Stomach (tissue), 9 donors: Measurements from ENCODE around the gene C11orf91. TPM values are rescaled to one million over a fixed set of nuclear protein-coding genes. Genes with fewer than 3 reads are reported as not detected.
A peak's percentile ranks its signal among the peaks of the same experiment; 100 is the strongest.

Experiments used
- DNase-seq, 2 donors: peaks; one replicate each; pipeline versions ENCODE4 v3.0.0 to v3.0.0-alpha.2; 2013 to 2019
- H3K27ac ChIP-seq, 5 donors: fragments of 200-600 bp in 4 of 5; sonication (generic) in 4 of 5; one replicate each; pipeline ENCODE4 v1.5.1; 2013 to 2019; ENCODE audit warnings: mild to moderate bottlenecking in 1 of 5, moderate library complexity in 1 of 5
- H3K27me3 ChIP-seq, 3 donors: fragments of 200-600 bp; sonication (generic); one replicate each; pipeline ENCODE4 v1.5.1; 2017 to 2019; ENCODE audit warnings: mixed run types in 1 of 3
- H3K36me3 ChIP-seq, 4 donors: fragments of 200-600 bp; sonication (generic); 1 replicate in 3 of 4; 2 replicates in 1 of 4; pipeline ENCODE4 v1.5.1; 2016 to 2019
- H3K4me1 ChIP-seq, 4 donors: fragments of 200-600 bp; sonication (generic); one replicate each; pipeline ENCODE4 v1.5.1; 2016 to 2019
- H3K4me3 ChIP-seq, 4 donors: fragments of 200-600 bp; sonication (generic) in 3 of 4; one replicate each; pipeline ENCODE4 v1.5.1; 2016 to 2019; ENCODE audit warnings: mild to moderate bottlenecking in 1 of 4
- H3K9me3 ChIP-seq, 4 donors: fragments of 200-600 bp; sonication (generic); one replicate each; pipeline ENCODE4 v1.5.1; 2016 to 2019
- EP300 ChIP-seq: sonication (generic); formaldehyde crosslinking; IDR thresholded peaks from one replicate; pipeline ENCODE4 v1.6.1; 2017; ENCODE audit warnings: antibody characterized with exemption
- POLR2A ChIP-seq, 4 donors: fragments of 450-650 bp; IDR thresholded peaks; one replicate each; pipeline ENCODE4 v1.6.1; 2016; ENCODE audit warnings: antibody characterized with exemption in 4 of 4, control low read depth in 2 of 4, mild to moderate bottlenecking in 1 of 4, moderate library complexity in 1 of 4
- POLR2AphosphoS5 ChIP-seq, 3 donors: sonication (generic); formaldehyde crosslinking; IDR thresholded peaks; one replicate each; pipeline ENCODE4 v1.6.1; 2016; ENCODE audit warnings: antibody characterized with exemption in 3 of 3
- WGBS, 5 donors: extraction: QIAGEN DNeasy Blood & Tissue Kit in 3 of 5; methylation state at CpG; one replicate each; pipeline versions ENCODE4 v1.1.5 to v1.1.7; 2013 to 2018; 5-methylcytosine and 5-hydroxymethylcytosine counted together
- intact Hi-C: fragments of 100-400 bp; cut with DNase I; formaldehyde crosslinking; loops from one replicate; pipeline ENCODE4 v1.15.1; 2023; ENCODE audit warnings: low total_unique reads
- polyA plus RNA-seq, 3 donors: library from polyadenylated mRNA; stranded (reverse); fragments of 200-250 nt; gene quantifications; one replicate each; pipeline ENCODE4 v1.2.3, GENCODE V29; 2013
- total RNA-seq, 5 donors: library from RNA; depleted of rRNA; stranded (reverse); fragments of >200 nt; gene quantifications; one replicate each; pipeline versions ENCODE4 v1.1.0 to v1.2.3, GENCODE V29; 2014 to 2016
- TF ChIP-seq, protein P1 (sequence below), 7 experiments: fragments of 450-650 bp in 4 of 7; fragments of 200-600 bp in 3 of 7; sonication (generic) in 3 of 7; IDR thresholded peaks; one replicate each; pipeline ENCODE4 v1.5.1; 2016 to 2019; ENCODE audit warnings: antibody characterized with exemption in 7 of 7, control low read depth in 2 of 7, mild to moderate bottlenecking in 1 of 7
- donor health status: healthy with polysubstance abuse.
- donor health status: Bipolar disorder and iron deficiency.
- donor health status: healthy.

Gene C11orf91
- total and polyA plus RNA-seq, 8 donors, result not detected

DNA sequence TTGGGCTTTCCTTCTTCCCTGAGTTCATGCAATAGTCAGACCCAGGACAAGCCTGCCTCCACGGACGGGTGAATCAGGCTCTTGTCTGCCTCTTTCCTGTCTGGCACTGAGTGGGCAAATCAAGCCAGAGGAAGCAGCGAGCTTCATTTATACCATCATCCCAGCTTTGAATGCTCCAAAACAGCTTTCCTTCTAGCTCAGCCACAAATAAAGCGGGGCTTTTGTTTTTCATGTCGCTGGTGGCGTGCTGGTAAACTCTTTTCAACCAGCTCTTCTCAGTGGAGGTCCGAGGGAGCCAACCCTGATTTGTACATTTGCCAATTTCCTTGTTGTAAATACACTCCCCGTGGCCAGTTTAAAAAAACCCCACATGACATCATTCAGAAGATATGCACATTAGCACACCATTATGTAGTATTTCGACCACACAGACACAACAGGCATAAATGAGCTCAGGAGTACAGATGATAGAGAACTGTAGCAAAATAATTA lies 8.6 kb downstream of the C11orf91 start:
- H3K4me3 ChIP-seq, result peak overlapping the region in 1 of 4 donors; percentile 8
- H3K9me3 ChIP-seq, result peaks cover 0 to 6% (median 4%) of the 10 kb centered on the region in 4 donors
- H3K4me1 ChIP-seq, result peaks cover 46 to 81% (median 64%) of the 10 kb centered on the region in 4 donors

DNA sequence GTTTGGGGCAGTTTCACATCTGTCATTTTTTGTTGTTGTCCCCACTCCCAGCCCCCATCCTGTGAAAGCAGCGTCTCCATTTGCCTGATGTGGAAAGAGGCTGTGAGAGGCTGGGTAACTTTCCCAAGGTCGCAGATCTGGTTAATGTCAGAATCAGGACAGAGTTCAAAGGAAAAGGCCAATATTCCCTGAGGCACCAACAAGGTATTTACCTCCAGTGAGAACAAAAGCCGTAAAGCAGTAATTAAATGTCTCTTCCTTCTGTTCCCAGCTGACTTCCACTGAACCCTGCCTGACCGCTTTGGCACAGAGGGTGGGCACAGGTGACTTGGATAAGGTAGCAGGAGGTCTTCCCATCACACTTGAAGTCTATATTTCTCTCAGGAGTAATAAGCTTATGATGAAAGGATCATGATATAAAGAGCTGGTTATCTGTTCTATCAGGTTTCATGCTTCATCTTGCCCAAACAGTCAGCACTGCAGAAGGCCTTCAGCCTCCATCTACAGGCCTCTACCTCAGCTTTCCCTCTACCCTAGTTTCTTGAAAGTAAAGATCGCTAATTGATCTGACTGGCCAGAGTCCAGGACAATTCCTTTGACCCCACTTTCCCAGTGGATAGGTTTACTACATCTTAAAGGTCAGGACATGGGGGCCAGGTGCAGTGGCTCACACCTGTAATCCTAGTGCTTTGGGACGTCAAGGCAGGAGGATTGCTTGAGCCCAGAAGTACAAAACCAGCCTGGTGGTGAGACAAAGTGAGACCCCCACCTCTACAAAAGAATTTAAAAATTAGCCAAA lies 9.4 kb downstream of the C11orf91 start:
- DNase-seq, result peak in 1 of 2 donors; percentile 54
- peak overlapping the region; percentile 69 to 94 (median 86) for H3K27ac ChIP-seq
- H3K27me3 ChIP-seq, result no peaks in the 10 kb centered on the region
- no peaks in the 10 kb centered on the region for H3K36me3 ChIP-seq
- 58 to 69% (median 62%) methylated on average over 6 of the region's 6 CpGs for WGBS, 5 donors
- H3K4me3 ChIP-seq, result no peak overlapping the region
- intact Hi-C loops, result no loop called here
- TF ChIP-seq, protein P1, sequence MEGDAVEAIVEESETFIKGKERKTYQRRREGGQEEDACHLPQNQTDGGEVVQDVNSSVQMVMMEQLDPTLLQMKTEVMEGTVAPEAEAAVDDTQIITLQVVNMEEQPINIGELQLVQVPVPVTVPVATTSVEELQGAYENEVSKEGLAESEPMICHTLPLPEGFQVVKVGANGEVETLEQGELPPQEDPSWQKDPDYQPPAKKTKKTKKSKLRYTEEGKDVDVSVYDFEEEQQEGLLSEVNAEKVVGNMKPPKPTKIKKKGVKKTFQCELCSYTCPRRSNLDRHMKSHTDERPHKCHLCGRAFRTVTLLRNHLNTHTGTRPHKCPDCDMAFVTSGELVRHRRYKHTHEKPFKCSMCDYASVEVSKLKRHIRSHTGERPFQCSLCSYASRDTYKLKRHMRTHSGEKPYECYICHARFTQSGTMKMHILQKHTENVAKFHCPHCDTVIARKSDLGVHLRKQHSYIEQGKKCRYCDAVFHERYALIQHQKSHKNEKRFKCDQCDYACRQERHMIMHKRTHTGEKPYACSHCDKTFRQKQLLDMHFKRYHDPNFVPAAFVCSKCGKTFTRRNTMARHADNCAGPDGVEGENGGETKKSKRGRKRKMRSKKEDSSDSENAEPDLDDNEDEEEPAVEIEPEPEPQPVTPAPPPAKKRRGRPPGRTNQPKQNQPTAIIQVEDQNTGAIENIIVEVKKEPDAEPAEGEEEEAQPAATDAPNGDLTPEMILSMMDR (IDR thresholded peaks at IDR 0.05), result no peak
- TF ChIP-seq POLR2AphosphoS5 (IDR thresholded peaks at IDR 0.05) (no peak), POLR2A (IDR thresholded peaks at IDR 0.05) (no peak), EP300 (no peak)
- H3K4me1 ChIP-seq, result peaks cover 40 to 75% (median 57%) of the 10 kb centered on the region in 4 donors
- H3K9me3 ChIP-seq, result peaks cover 0 to 6% (median 4%) of the 10 kb centered on the region in 4 donors

More for the DNA sequence above, 8.6 kb downstream of the C11orf91 start:
- intact Hi-C loops, result no loop called here
- TF ChIP-seq POLR2AphosphoS5 (IDR thresholded peaks at IDR 0.05), result peak; percentile 63 to 75 (median 72)
- TF ChIP-seq, protein P1 (IDR thresholded peaks at IDR 0.05), result no peak
- no peaks in the 10 kb centered on the region for H3K36me3 ChIP-seq
- 9 to 20% (median 18%) methylated on average over 9 of the region's 9 CpGs for WGBS, 5 donors
- DNase-seq, result peak; percentile 71 to 95
- H3K27me3 ChIP-seq, result no peaks in the 10 kb centered on the region
- peak overlapping the region; percentile 69 to 94 (median 86) for H3K27ac ChIP-seq

DNA sequence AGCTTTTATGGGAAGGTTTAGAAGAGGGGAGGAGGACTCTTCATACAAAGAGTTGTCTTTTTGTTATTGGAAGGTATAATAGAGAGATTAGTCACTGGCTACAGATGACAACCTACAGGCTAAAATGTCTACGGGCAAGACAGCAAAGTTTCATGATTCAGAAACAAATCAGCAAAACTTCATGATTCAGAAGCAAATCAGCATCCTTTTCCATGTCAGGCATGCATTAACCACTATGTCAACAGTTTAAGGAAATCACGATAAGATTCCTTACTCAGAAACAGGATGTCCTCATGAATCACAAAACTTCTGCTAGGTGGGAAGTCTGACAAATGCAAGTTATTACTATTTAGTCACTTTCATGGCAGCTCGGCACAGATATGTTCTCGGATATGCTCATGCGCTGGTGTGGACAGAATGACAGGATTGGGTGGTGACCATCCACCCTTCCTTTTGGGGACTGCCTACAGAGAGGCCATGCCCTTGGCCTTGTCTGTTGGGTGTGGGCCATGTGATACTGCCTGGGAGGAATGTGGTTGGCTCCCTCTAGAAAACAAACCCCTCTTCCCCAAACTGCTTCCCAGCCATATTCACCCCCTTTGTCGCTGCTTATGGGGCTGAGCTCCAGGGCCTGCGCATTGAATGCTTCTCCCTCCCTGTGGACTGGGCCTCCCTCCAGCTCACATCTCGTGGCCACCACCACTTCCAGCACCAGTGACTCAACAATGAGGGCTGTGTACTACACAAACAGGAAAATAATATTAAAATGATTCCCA lies 10.1 kb downstream of the C11orf91 start:
- intact Hi-C loops, result no loop called here

More for the DNA sequence above, 10.1 kb downstream of the C11orf91 start:
- H3K27me3 ChIP-seq, result no peaks in the 10 kb centered on the region
- no peaks in the 10 kb centered on the region for H3K36me3 ChIP-seq
- H3K9me3 ChIP-seq, result peaks cover 0 to 6% (median 4%) of the 10 kb centered on the region in 4 donors
- peak overlapping the region; percentile 69 to 94 (median 86) for H3K27ac ChIP-seq
- peaks cover 40 to 67% (median 50%) of the 10 kb centered on the region in 4 donors for H3K4me1 ChIP-seq
- TF ChIP-seq, protein P1 (IDR thresholded peaks at IDR 0.05), result no peak
- peak; percentile 54 to 89 (median 67) for TF ChIP-seq POLR2AphosphoS5 (IDR thresholded peaks at IDR 0.05)
- TF ChIP-seq EP300, result peak; percentile 37
- WGBS, 5 donors, result 27 to 38% (median 29%) methylated on average over 8 of the region's 8 CpGs
- peak; percentile 51 to 60 for DNase-seq
- no peak overlapping the region for H3K4me3 ChIP-seq
